HG03280 (cell line): Measurements from ENCODE around the gene RALGAPA2.

ENCODE experiments used
- ATAC-seq: cut with Tn5 transposase; IDR thresholded peaks from one replicate; pipeline ENCODE4 v1.9.1; 2021; ENCODE audit warnings: mild to moderate bottlenecking, moderate library complexity; ENCODE audit not compliant: unreplicated experiment

Gene RALGAPA2

GRCh38 chr20:20685635-20686034 is 26.8 kb downstream of the RALGAPA2 start:
- no peak for ATAC-seq

GRCh38 chr20:20683481-20684321 is 28.7 kb downstream of the RALGAPA2 start:
- ATAC-seq = no peak

- ATAC-seq = no peak
Observed at GRCh38 chr20:20683020-20683419, 29.4 kb downstream of the RALGAPA2 start.

GRCh38 chr20:20680991-20681508 is 31.4 kb downstream of the RALGAPA2 start:
- no peak for ATAC-seq

GRCh38 chr20:20679316-20679715 is 33.1 kb downstream of the RALGAPA2 start:
- no peak for ATAC-seq

GRCh38 chr20:20677186-20677585 is 35.3 kb downstream of the RALGAPA2 start:
- no peak for ATAC-seq

GRCh38 chr20:20668639-20669038 is 43.8 kb downstream of the RALGAPA2 start:
- ATAC-seq = peak; percentile 99

GRCh38 chr20:20666359-20666758 is 46.1 kb downstream of the RALGAPA2 start:
- no peak for ATAC-seq

- ATAC-seq = no peak
Observed at GRCh38 chr20:20665606-20666332, 46.7 kb downstream of the RALGAPA2 start.

- ATAC-seq = no peak
Observed at GRCh38 chr20:20664795-20665589, 47.5 kb downstream of the RALGAPA2 start.

GRCh38 chr20:20663841-20664240 is 48.6 kb downstream of the RALGAPA2 start:
- ATAC-seq = no peak

- no peak for ATAC-seq
Observed at GRCh38 chr20:20658871-20659431, 53.5 kb downstream of the RALGAPA2 start.

GRCh38 chr20:20658123-20658522 is 54.3 kb downstream of the RALGAPA2 start:
- no peak for ATAC-seq

GRCh38 chr20:20657092-20657491 is 55.4 kb downstream of the RALGAPA2 start:
- no peak for ATAC-seq

GRCh38 chr20:20655883-20656282 is 56.6 kb downstream of the RALGAPA2 start:
- no peak for ATAC-seq

- ATAC-seq = no peak
Observed at GRCh38 chr20:20649945-20650344, 62.5 kb downstream of the RALGAPA2 start.

GRCh38 chr20:20643927-20644326 is 68.5 kb downstream of the RALGAPA2 start:
- ATAC-seq = no peak

GRCh38 chr20:20641783-20642182 is 70.7 kb downstream of the RALGAPA2 start:
- ATAC-seq = no peak

- no peak for ATAC-seq
Observed at GRCh38 chr20:20638878-20639277, 73.6 kb downstream of the RALGAPA2 start.

- no peak for ATAC-seq
Observed at GRCh38 chr20:20637998-20638725, 74.3 kb downstream of the RALGAPA2 start.
